Esophagus squamous epithelium (tissue), 4 donors: ENCODE results near the gene TBC1D14.

Source experiments
- CTCF ChIP-seq, 6 experiments: fragments of 450-650 bp in 4 of 6; fragments of 200-600 bp in 2 of 6; sonication (generic) in 2 of 6; IDR thresholded peaks; one replicate each; pipeline ENCODE4 v1.5.1; 2016 to 2019; ENCODE audit warnings: antibody characterized with exemption in 6 of 6, mild to moderate bottlenecking in 4 of 6, moderate library complexity in 4 of 6
- POLR2A ChIP-seq, 4 donors: fragments of 450-650 bp; IDR thresholded peaks; one replicate each; pipeline ENCODE4 v1.6.1; 2017; ENCODE audit warnings: antibody characterized with exemption in 4 of 4, mild to moderate bottlenecking in 4 of 4, moderate library complexity in 3 of 4

GRCh38 chr4:7077371-7077770 is 167.7 kb downstream of the TBC1D14 start:
- TF ChIP-seq CTCF (IDR thresholded peaks at IDR 0.05): no peak
- no peak for TF ChIP-seq POLR2A (IDR thresholded peaks at IDR 0.05)
